Neuronal stem cell (in vitro differentiated cells): ENCODE results near the gene PIWIL1.

Experiments
- DNase-seq: peaks from one replicate; pipeline ENCODE4 v3.0.0-alpha.2; 2013; ENCODE audit warnings: low spot score
- H2AFZ ChIP-seq: one replicate; pipeline ENCODE4 v1.6.1; 2013; ENCODE audit warnings: mild to moderate bottlenecking, low read length, inconsistent platforms
- H2AK5ac ChIP-seq: 2 replicates; pipeline ENCODE4 v1.6.1; 2013; ENCODE audit warnings: low read depth, mild to moderate bottlenecking, inconsistent platforms, low read length, moderate library complexity, mixed read lengths
- H2BK120ac ChIP-seq: 2 replicates; pipeline ENCODE4 v1.6.1; 2013; ENCODE audit warnings: low read depth, mild to moderate bottlenecking, inconsistent platforms, low read length, moderate library complexity, mixed read lengths
- H2BK12ac ChIP-seq: one replicate; pipeline ENCODE4 v1.6.1; 2013; ENCODE audit warnings: low read length, inconsistent platforms
- H2BK15ac ChIP-seq: 2 replicates; pipeline ENCODE4 v1.6.1; 2013; ENCODE audit warnings: mild to moderate bottlenecking, low read length, inconsistent platforms, mixed read lengths
- H2BK5ac ChIP-seq: one replicate; pipeline ENCODE4 v1.6.1; 2013; ENCODE audit warnings: inconsistent platforms, mild to moderate bottlenecking, low read length, moderate library complexity
- H3K14ac ChIP-seq: one replicate; pipeline ENCODE4 v1.6.1; 2013; ENCODE audit warnings: low read length, inconsistent platforms
- H3K18ac ChIP-seq: 2 replicates; pipeline ENCODE4 v1.6.1; 2013; ENCODE audit warnings: low read length, inconsistent platforms
- H3K23ac ChIP-seq: 2 replicates; pipeline ENCODE4 v1.6.1; 2013; ENCODE audit warnings: low read depth, mild to moderate bottlenecking, mixed read lengths, low read length, inconsistent platforms; ENCODE audit not compliant: poor library complexity
- H3K27ac ChIP-seq: replicated peaks from 3 replicates; pipeline ENCODE4 v1.5.1; 2013; ENCODE audit warnings: low read length, inconsistent platforms
- H3K27me3 ChIP-seq, 3 experiments: 2 replicates each; pipeline ENCODE4 v1.6.1; 2013; ENCODE audit warnings: low read length in 3 of 3, mild to moderate bottlenecking in 2 of 3, inconsistent platforms in 1 of 3, low read depth in 1 of 3, mixed read lengths in 1 of 3, moderate library complexity in 1 of 3; ENCODE audit not compliant: control insufficient read depth in 3 of 3, insufficient read depth in 3 of 3
- H3K36me3 ChIP-seq, 2 donors: replicated peaks in 1 of 2; 2 replicates each; pipeline ENCODE4 v1.6.1; 2013; ENCODE audit warnings: low read length in 2 of 2; ENCODE audit not compliant: control insufficient read depth in 2 of 2, insufficient read depth in 2 of 2
- H3K4ac ChIP-seq: 2 replicates; pipeline ENCODE4 v1.6.1; 2013; ENCODE audit warnings: inconsistent platforms, mild to moderate bottlenecking, low read length, moderate library complexity
- H3K4me1 ChIP-seq, 2 donors: 1 replicate in 1 of 2; 2 replicates in 1 of 2; pipeline ENCODE4 v1.6.1; 2013; ENCODE audit warnings: low read length in 2 of 2, low read depth in 1 of 2; ENCODE audit not compliant: control insufficient read depth in 2 of 2, insufficient read depth in 1 of 2
- H3K4me2 ChIP-seq: one replicate; pipeline ENCODE4 v1.6.1; 2013; ENCODE audit warnings: mild to moderate bottlenecking, low read length, inconsistent platforms; ENCODE audit not compliant: insufficient read depth, poor library complexity, severe bottlenecking
- H3K4me3 ChIP-seq, 2 donors: 2 replicates each; pipeline ENCODE4 v1.5.1; 2013; ENCODE audit warnings: low read length in 2 of 2, mild to moderate bottlenecking in 2 of 2, inconsistent platforms in 1 of 2, moderate library complexity in 1 of 2
- H3K79me1 ChIP-seq: one replicate; pipeline ENCODE4 v1.6.1; 2013; ENCODE audit warnings: low read depth, mild to moderate bottlenecking, inconsistent platforms, low read length, moderate library complexity
- H3K9ac ChIP-seq: one replicate; pipeline ENCODE4 v1.6.1; 2013; ENCODE audit warnings: mild to moderate bottlenecking, low read depth, low read length, inconsistent platforms; ENCODE audit not compliant: poor library complexity
- H3K9me3 ChIP-seq, 2 donors: replicated peaks in 1 of 2; 2 replicates each; pipeline versions ENCODE3 to v1.6.1; 2013; ENCODE audit warnings: low read length in 2 of 2, mild to moderate bottlenecking in 2 of 2, inconsistent platforms in 1 of 2, low read depth in 1 of 2, mixed read lengths in 1 of 2, moderate library complexity in 1 of 2; ENCODE audit not compliant: control insufficient read depth in 2 of 2, insufficient read depth in 1 of 2
- H4K8ac ChIP-seq: one replicate; pipeline ENCODE4 v1.6.1; 2013; ENCODE audit warnings: low read depth, mild to moderate bottlenecking, inconsistent platforms, low read length, moderate library complexity
- H4K91ac ChIP-seq: one replicate; pipeline ENCODE4 v1.6.1; 2013; ENCODE audit warnings: low read length, low read depth, mild to moderate bottlenecking, inconsistent platforms; ENCODE audit not compliant: poor library complexity
- WGBS, 2 donors: extraction: QIAGEN DNeasy Blood & Tissue Kit; methylation state at CpG; one replicate each; pipeline ENCODE4 v1.1.7; 2013; ENCODE audit warnings: missing lambda C conversion rate in 2 of 2, mixed read lengths in 1 of 2; ENCODE audit not compliant: insufficient read length in 2 of 2, insufficient replicate concordance in 1 of 2; ENCODE audit errors: extremely low coverage in 2 of 2; 5-methylcytosine and 5-hydroxymethylcytosine counted together

Gene PIWIL1

DNA sequence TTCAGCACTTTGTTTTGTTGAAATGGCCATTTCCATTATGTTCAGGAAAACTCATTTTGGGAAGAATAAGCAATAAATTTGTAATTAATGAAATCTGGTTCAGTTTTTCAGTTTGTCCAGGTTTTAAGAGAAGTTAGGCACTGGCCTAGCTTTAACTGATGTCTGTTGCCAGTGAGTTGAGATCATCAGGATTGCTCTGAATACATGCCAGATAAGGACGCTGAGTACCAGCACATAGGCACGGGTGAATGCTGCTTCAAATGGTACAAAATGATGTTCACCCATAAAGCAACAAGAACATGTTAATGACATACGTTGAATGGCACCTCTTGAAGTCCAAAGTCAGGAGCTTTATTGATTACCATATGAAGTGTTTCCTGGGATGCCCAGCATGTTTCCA, 46.5 kb downstream of the PIWIL1 start:
- H2BK12ac ChIP-seq: no peak overlapping the region
- H3K4me2 ChIP-seq: no peak overlapping the region
- no peak for DNase-seq
- no peak overlapping the region for H2BK15ac ChIP-seq
- H3K9me3 ChIP-seq: no peaks in the 10 kb centered on the region
- no peaks in the 10 kb centered on the region for H3K27me3 ChIP-seq
- H3K4me3 ChIP-seq: no peak overlapping the region
- H3K23ac ChIP-seq: no peak overlapping the region
- WGBS, 2 donors: no CpG with 5 or more reads among the region's 3 CpGs
- no peak overlapping the region for H2BK5ac ChIP-seq
- H2AK5ac ChIP-seq: no peak overlapping the region
- H3K4ac ChIP-seq: no peak overlapping the region
- H3K18ac ChIP-seq: no peak overlapping the region
- H3K79me1 ChIP-seq: no peaks in the 10 kb centered on the region
- H3K4me1 ChIP-seq: no peaks in the 10 kb centered on the region
- H3K9ac ChIP-seq: no peak overlapping the region
- H3K36me3 ChIP-seq: no peaks in the 10 kb centered on the region
- no peak overlapping the region for H4K8ac ChIP-seq
- no peak overlapping the region for H2AFZ ChIP-seq
- H3K14ac ChIP-seq: no peak overlapping the region
- H3K27ac ChIP-seq: no peak overlapping the region
- no peak overlapping the region for H4K91ac ChIP-seq
- no peak overlapping the region for H2BK120ac ChIP-seq

DNA sequence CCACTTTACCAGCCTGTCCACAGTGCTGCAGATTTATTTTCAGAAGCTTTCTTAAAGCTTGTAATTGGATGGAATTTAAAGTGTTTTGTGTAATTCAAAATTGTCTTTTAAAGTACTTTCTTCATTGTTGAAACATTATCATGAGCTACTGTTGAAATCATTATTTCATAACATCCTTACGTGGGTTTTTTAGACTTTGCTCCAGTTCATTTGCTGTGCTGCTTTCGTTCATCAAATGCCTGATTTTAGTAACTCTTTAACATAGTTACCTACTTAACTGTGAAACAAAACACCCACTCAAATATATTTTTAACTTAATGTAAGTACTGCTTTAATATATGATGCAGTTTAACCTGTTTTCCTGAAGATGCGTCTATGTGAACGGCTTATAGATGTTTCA, 47.5 kb downstream of the PIWIL1 start:
- H2BK12ac ChIP-seq: no peak overlapping the region
- no peak overlapping the region for H3K4me3 ChIP-seq
- no peak overlapping the region for H3K4me2 ChIP-seq
- no peak overlapping the region for H2BK15ac ChIP-seq
- H3K4ac ChIP-seq: no peak overlapping the region
- H2AK5ac ChIP-seq: no peak overlapping the region
- H4K91ac ChIP-seq: no peak overlapping the region
- no peaks in the 10 kb centered on the region for H3K9me3 ChIP-seq
- H3K4me1 ChIP-seq: no peaks in the 10 kb centered on the region
- H2BK5ac ChIP-seq: no peak overlapping the region
- DNase-seq: no peak
- no peak overlapping the region for H3K27ac ChIP-seq
- H2BK120ac ChIP-seq: no peak overlapping the region
- H3K14ac ChIP-seq: no peak overlapping the region
- WGBS, 2 donors: no CpG with 5 or more reads among the region's 4 CpGs
- H3K36me3 ChIP-seq: no peaks in the 10 kb centered on the region
- no peak overlapping the region for H3K23ac ChIP-seq
- H3K9ac ChIP-seq: no peak overlapping the region
- no peak overlapping the region for H3K18ac ChIP-seq
- no peaks in the 10 kb centered on the region for H3K27me3 ChIP-seq
- H2AFZ ChIP-seq: no peak overlapping the region
- no peak overlapping the region for H4K8ac ChIP-seq
- H3K79me1 ChIP-seq: no peaks in the 10 kb centered on the region

DNA sequence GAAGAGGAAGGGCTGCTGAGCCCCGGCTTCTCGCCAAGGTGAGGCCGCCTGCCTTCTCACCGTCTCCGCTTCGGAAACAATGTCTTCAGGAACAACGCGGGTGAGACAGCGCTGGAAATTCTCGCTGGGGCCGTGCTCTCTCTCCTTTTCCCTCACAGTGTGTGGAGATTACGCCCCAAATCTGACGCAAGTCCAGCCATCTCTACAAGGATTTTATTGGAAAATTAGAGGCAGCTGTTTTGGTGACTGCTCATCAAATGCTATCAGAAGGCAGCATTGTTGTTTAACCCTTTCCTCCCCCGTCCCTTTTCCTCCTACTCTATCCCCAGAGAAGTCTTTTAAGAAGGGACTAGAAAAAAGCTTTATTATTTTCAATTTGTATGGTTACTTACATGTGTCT, 53.5 kb downstream of the PIWIL1 start:
- Histone ChIP-seq H3K36me3 (no peaks in the 10 kb centered on the region), H3K4ac (no peak overlapping the region), H3K4me2 (no peak overlapping the region), H3K23ac (no peak overlapping the region), H4K8ac (no peak overlapping the region), H3K27me3 (no peaks in the 10 kb centered on the region), H2BK120ac (no peak overlapping the region), H2AFZ (no peak overlapping the region), H3K9me3 (no peaks in the 10 kb centered on the region), H3K4me1 (no peaks in the 10 kb centered on the region), H3K27ac (no peak overlapping the region), H4K91ac (no peak overlapping the region), H2AK5ac (no peak overlapping the region), H3K4me3 (no peak overlapping the region), H2BK12ac (no peak overlapping the region), H2BK15ac (no peak overlapping the region), H3K18ac (no peak overlapping the region), H2BK5ac (no peak overlapping the region), H3K9ac (no peak overlapping the region), H3K14ac (no peak overlapping the region), H3K79me1 (no peaks in the 10 kb centered on the region)
- no CpG with 5 or more reads among the region's 14 CpGs for WGBS, 2 donors
- no peak for DNase-seq

DNA sequence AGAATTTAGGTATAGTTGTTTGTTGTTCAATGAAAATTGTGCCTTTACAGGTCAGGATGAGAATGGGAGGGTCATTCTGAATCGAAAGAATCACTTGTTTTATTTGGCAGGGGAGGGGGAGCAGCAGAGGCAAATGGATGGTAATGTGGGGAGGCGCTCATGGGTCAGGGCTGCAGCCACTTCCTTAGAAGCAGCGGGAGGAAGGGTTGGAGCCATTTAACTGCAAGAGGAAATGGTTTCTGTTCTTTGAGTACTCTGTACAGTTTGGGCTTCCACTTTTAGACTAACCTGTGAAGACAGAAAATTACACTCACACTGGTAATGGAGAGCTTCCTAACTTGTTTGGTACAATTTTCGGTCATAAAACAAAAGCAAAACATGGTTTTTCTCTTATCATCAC, 57.2 kb downstream of the PIWIL1 start:
- Histone ChIP-seq H3K4me2 (no peak overlapping the region), H2BK12ac (no peak overlapping the region), H3K4me3 (no peak overlapping the region), H3K14ac (no peak overlapping the region), H2BK15ac (no peak overlapping the region), H3K36me3 (no peaks in the 10 kb centered on the region), H3K9ac (no peak overlapping the region), H4K91ac (no peak overlapping the region), H3K79me1 (no peaks in the 10 kb centered on the region), H2BK5ac (no peak overlapping the region), H4K8ac (no peak overlapping the region), H2BK120ac (no peak overlapping the region), H3K27ac (no peak overlapping the region), H3K4me1 (peaks cover 0 to 2% of the 10 kb centered on the region in 2 donors), H3K27me3 (no peaks in the 10 kb centered on the region), H3K23ac (no peak overlapping the region), H3K9me3 (peaks cover 0 to 2% of the 10 kb centered on the region in 2 donors), H3K4ac (no peak overlapping the region), H2AK5ac (no peak overlapping the region), H3K18ac (no peak overlapping the region), H2AFZ (no peak overlapping the region)
- no peak for DNase-seq
- WGBS, 2 donors: no CpG with 5 or more reads among the region's 4 CpGs
